B cell (primary cell): ENCODE results near the gene RMND1. TPM values are rescaled to one million over a fixed set of nuclear protein-coding genes. Genes with fewer than 3 reads are reported as not detected.

Source experiments
- ATAC-seq: fragments of 200-7000 bp; cut with Tn5 transposase; one replicate; pipeline ENCODE4 v1.10.0; 2021; ENCODE audit warnings: low read depth, mild to moderate bottlenecking, moderate number of reproducible peaks, moderate library complexity
- CTCF ChIA-PET: fragments of 350-600 bp; sonication (Branson Sonifier 250); formaldehyde crosslinking; loops from one replicate; lab custom pipeline; 2021; ENCODE audit warnings: antibody characterized with exemption, inconsistent platforms; lab: Charles Lee
- POLR2A ChIA-PET: fragments of 350-600 bp; sonication (Branson Sonifier 250); formaldehyde crosslinking; loops from one replicate; lab custom pipeline; 2021; ENCODE audit warnings: antibody characterized with exemption; lab: Charles Lee
- DNase-seq: peaks from one replicate; pipeline ENCODE4 v3.0.0; 2013
- H2AFZ ChIP-seq: 2 replicates; pipeline ENCODE4 v1.6.1; 2012; ENCODE audit warnings: mild to moderate bottlenecking, low read depth, low read length; ENCODE audit not compliant: insufficient read depth, poor library complexity, severe bottlenecking
- H3K27ac ChIP-seq, 2 donors: 1 replicate in 1 of 2; 2 replicates in 1 of 2; pipeline ENCODE4 v1.5.1; 2012 to 2013; ENCODE audit warnings: low read length in 2 of 2, mild to moderate bottlenecking in 2 of 2, moderate library complexity in 1 of 2
- H3K27me3 ChIP-seq, 4 experiments: fragments of 200-600 bp in 1 of 4; sonication (generic) in 1 of 4; replicated peaks in 1 of 4; 1 replicate in 2 of 4; 2 replicates in 2 of 4; pipeline versions ENCODE4 v1.6.1 to v1.7.0; 2013 to 2016; ENCODE audit warnings: low read length in 3 of 4, mild to moderate bottlenecking in 2 of 4, mixed read lengths in 1 of 4, moderate library complexity in 1 of 4; ENCODE audit not compliant: insufficient read depth in 4 of 4, control insufficient read depth in 3 of 4; ENCODE audit errors: control extremely low read depth in 1 of 4
- H3K36me3 ChIP-seq, 2 experiments: replicated peaks in 1 of 2; 1 replicate in 1 of 2; 2 replicates in 1 of 2; pipeline versions ENCODE4 v1.6.1 to v1.7.1; 2013; ENCODE audit warnings: low read length in 1 of 2; ENCODE audit not compliant: insufficient read depth in 2 of 2, control insufficient read depth in 1 of 2; ENCODE audit errors: control extremely low read depth in 1 of 2, extremely low read depth in 1 of 2
- H3K4me1 ChIP-seq, 2 donors: fragments of 200-600 bp in 1 of 2; sonication (generic) in 1 of 2; 1 replicate in 1 of 2; 2 replicates in 1 of 2; pipeline versions ENCODE4 v1.5.1 to v1.6.1; 2013 to 2017; ENCODE audit warnings: low read length in 2 of 2; ENCODE audit not compliant: control insufficient read depth in 2 of 2, insufficient read depth in 2 of 2
- H3K4me2 ChIP-seq: replicated peaks from 2 replicates; pipeline ENCODE3; 2012; ENCODE audit warnings: mild to moderate bottlenecking, low read depth, low read length; ENCODE audit not compliant: poor library complexity, severe bottlenecking
- H3K4me3 ChIP-seq, 5 experiments: fragments of 200-600 bp in 1 of 5; sonication (generic) in 1 of 5; 1 replicate in 3 of 5; 2 replicates in 2 of 5; pipeline versions ENCODE4 v1.5.1 to v1.7.0; 2011 to 2016; ENCODE audit warnings: low read length in 4 of 5, mild to moderate bottlenecking in 4 of 5, low read depth in 2 of 5, control low read depth in 1 of 5, moderate library complexity in 1 of 5; ENCODE audit not compliant: insufficient read depth in 1 of 5; ENCODE audit errors: control extremely low read depth in 1 of 5, extremely low read depth in 1 of 5
- H3K79me2 ChIP-seq: fragments of 200-600 bp; sonication (generic); one replicate; pipeline ENCODE4 v1.6.0; 2016; ENCODE audit warnings: low read length; ENCODE audit not compliant: control insufficient read depth, insufficient read depth
- H3K9ac ChIP-seq: fragments of 200-600 bp; sonication (generic); 2 replicates; pipeline ENCODE4 v1.6.1; 2017; ENCODE audit warnings: mild to moderate bottlenecking, low read length, moderate library complexity
- H3K9me3 ChIP-seq, 3 donors: one replicate each; pipeline versions ENCODE4 v1.6.1 to v1.7.1; 2013; ENCODE audit warnings: low read length in 2 of 3; ENCODE audit not compliant: control insufficient read depth in 2 of 3, insufficient read depth in 1 of 3; ENCODE audit errors: control extremely low read depth in 1 of 3
- H4K20me1 ChIP-seq: 2 replicates; pipeline ENCODE4 v1.6.0; 2012; ENCODE audit warnings: mild to moderate bottlenecking, low read length; ENCODE audit not compliant: insufficient read depth, control insufficient read depth, poor library complexity, severe bottlenecking
- H3K27ac Mint-ChIP-seq: one replicate; pipeline ENCODE4 v1.8.0; 2021; ENCODE audit warnings: mixed read lengths
- H3K27me3 Mint-ChIP-seq: one replicate; pipeline ENCODE4 v1.8.0; 2021; ENCODE audit warnings: mixed read lengths
- H3K4me1 Mint-ChIP-seq: one replicate; pipeline ENCODE4 v1.8.0; 2021; ENCODE audit warnings: mixed read lengths
- H3K4me3 Mint-ChIP-seq: one replicate; pipeline ENCODE4 v1.8.0; 2021; ENCODE audit warnings: mixed read lengths
- H3K9me3 Mint-ChIP-seq: one replicate; pipeline ENCODE4 v1.8.0; 2022; ENCODE audit warnings: mixed read lengths; ENCODE audit not compliant: insufficient read depth
- EZH2 ChIP-seq: IDR thresholded peaks from 2 replicates; pipeline ENCODE4 v1.6.1; 2012; ENCODE audit warnings: borderline replicate concordance, low read depth, mild to moderate bottlenecking, moderate library complexity, low read length; ENCODE audit not compliant: insufficient read depth, poor library complexity, severe bottlenecking
- WGBS: methylation state at CpG from one replicate; pipeline ENCODE4 v1.1.5; 2013; ENCODE audit warnings: missing lambda C conversion rate; ENCODE audit not compliant: insufficient coverage; 5-methylcytosine and 5-hydroxymethylcytosine counted together
- intact Hi-C: fragments of 100-400 bp; cut with micrococcal nuclease; formaldehyde crosslinking; loops from one replicate; pipeline ENCODE4 v1.10.0; 2022
- polyA minus RNA-seq: library from RNA; depleted of rRNA, polyadenylated mRNA; stranded (reverse); fragments of >200 nt; gene quantifications from 2 replicates; pipeline ENCODE4 v1.2.3, GENCODE V29; 2012
- polyA plus RNA-seq: library from polyadenylated mRNA; depleted of rRNA; stranded (reverse); fragments of >200 nt; gene quantifications from 2 replicates; pipeline ENCODE4 v1.2.3, GENCODE V29; 2012
- total RNA-seq, 2 donors: library from RNA; stranded (reverse); fragments of 120-200 nt in 1 of 2; gene quantifications; 1 replicate in 1 of 2; 2 replicates in 1 of 2; pipeline versions ENCODE4 v1.2.3 to v1.2.4, GENCODE V29; 2013 to 2022
- TF ChIP-seq, protein P1 (sequence below): fragments of 200-600 bp; IDR thresholded peaks from one replicate; pipeline ENCODE4 v1.8.0; 2022; ENCODE audit warnings: antibody characterized with exemption, mild to moderate bottlenecking

The RMND1 gene, protein sequence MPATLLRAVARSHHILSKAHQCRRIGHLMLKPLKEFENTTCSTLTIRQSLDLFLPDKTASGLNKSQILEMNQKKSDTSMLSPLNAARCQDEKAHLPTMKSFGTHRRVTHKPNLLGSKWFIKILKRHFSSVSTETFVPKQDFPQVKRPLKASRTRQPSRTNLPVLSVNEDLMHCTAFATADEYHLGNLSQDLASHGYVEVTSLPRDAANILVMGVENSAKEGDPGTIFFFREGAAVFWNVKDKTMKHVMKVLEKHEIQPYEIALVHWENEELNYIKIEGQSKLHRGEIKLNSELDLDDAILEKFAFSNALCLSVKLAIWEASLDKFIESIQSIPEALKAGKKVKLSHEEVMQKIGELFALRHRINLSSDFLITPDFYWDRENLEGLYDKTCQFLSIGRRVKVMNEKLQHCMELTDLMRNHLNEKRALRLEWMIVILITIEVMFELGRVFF
- 15.7 and 19.8 TPM in 2 replicates for total RNA-seq
- 15.0 TPM for total RNA-seq (2013)
- 4.3 and 5.2 TPM in 2 replicates for polyA plus RNA-seq
- polyA minus RNA-seq, result 3.6 and 6.1 TPM in 2 replicates

DNA sequence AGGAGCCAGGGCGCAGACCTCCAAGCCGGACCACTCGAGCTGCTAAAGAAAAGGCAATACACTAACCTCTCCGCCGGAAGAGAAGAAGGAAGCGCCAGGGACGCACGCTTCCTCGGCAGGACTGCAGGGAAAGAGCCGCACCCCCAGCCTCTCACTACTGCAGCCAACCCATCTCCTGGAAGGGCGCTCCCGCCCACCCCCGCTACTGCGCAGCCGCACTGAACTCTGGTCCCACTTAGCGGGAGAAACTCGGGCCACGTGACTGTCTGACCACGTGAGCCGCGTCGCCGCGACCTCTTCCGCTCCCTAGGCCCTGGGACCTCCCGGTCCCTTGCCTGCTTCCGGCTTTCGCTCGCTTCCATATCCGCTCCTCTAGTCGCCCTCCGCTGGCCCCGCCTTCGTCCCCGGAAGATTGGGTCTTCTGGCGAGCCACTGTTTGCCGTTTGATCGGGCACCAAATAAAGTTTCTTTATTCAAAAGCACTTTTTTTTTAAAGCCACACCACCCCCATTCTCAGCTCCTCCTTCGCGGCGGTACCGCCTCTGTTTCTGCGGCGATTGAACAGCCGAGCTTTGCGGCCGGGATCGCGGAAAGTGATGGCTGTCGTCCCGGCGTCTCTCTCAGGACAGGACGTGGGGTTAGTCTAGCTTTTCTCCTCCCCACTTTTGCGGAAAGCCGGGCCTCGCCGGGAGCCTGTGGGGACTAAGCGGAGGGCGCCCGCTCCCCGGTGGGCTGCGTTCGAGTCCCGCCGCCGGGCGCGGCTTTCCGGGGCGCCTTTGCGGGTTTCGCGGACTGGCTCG is at the start of gene RMND1:
Gene RMND1, minus strand, starts transcription at position 177 of the 800 bp plus-strand sequence. CDS start 6,315 bp downstream, outside the sequence.
- Histone ChIP-seq H3K27ac (peak within 1 kb of the TSS; percentile 64 to 88), H3K4me2 (peak within 1 kb of the TSS; percentile 84), H3K36me3 (no peaks in the 10 kb centered on the region), H3K79me2 (peaks cover 48% of the 10 kb centered on the region), H3K4me1 (peaks cover 18 to 20% of the 10 kb centered on the region in 2 donors), H3K27me3 (no peaks in the 10 kb centered on the region), H4K20me1 (no peaks in the 10 kb centered on the region), H2AFZ (peak within 1 kb of the TSS; percentile 96), H3K9me3 (no peaks in the 10 kb centered on the region), H3K4me3 (peak within 1 kb of the TSS; percentile 74 to 94 (median 88)), H3K9ac (peak within 1 kb of the TSS; percentile 84)
- no peak for TF ChIP-seq EZH2
- TF ChIP-seq, protein P1, sequence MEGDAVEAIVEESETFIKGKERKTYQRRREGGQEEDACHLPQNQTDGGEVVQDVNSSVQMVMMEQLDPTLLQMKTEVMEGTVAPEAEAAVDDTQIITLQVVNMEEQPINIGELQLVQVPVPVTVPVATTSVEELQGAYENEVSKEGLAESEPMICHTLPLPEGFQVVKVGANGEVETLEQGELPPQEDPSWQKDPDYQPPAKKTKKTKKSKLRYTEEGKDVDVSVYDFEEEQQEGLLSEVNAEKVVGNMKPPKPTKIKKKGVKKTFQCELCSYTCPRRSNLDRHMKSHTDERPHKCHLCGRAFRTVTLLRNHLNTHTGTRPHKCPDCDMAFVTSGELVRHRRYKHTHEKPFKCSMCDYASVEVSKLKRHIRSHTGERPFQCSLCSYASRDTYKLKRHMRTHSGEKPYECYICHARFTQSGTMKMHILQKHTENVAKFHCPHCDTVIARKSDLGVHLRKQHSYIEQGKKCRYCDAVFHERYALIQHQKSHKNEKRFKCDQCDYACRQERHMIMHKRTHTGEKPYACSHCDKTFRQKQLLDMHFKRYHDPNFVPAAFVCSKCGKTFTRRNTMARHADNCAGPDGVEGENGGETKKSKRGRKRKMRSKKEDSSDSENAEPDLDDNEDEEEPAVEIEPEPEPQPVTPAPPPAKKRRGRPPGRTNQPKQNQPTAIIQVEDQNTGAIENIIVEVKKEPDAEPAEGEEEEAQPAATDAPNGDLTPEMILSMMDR, result no peak
- no peaks in the 10 kb centered on the region for H3K9me3 Mint-ChIP-seq
- H3K4me3 Mint-ChIP-seq, result peak within 1 kb of the TSS; percentile 97
- no peaks in the 10 kb centered on the region for H3K27me3 Mint-ChIP-seq
- H3K27ac Mint-ChIP-seq, result peak within 1 kb of the TSS; percentile 88
- DNase-seq (peak; percentile 100), ATAC-seq (peak; percentile 94)
- POLR2A ChIA-PET, result interaction anchor here (0.7 to 2.1 kb wide), 2 partner anchors 62 to 1531 kb away, joined by 3 to 16 read pairs; partner anchors contain the start of gene FBXO5
- WGBS, result under 1% methylated on average over 73 of the region's 74 CpGs
- CTCF ChIA-PET, result interaction anchor here (1.2 to 3.3 kb wide), 6 partner anchors 10 to 128 kb away, joined by 3 to 11 read pairs (median 6); no protein-coding TSS in a partner anchor
- intact Hi-C loops, result loop anchor here (1.0 to 10.0 kb wide), 3 partner anchors 62 to 1707 kb away; partner anchors contain the start of genes NUP43 and PCMT1
- peaks cover 32% of the 10 kb centered on the region for H3K4me1 Mint-ChIP-seq
